Caki2 (cell line): ENCODE results near the gene EYS. TPM values are rescaled to one million over a fixed set of nuclear protein-coding genes. Genes with fewer than 3 reads are reported as not detected.
"Not testable (repeated sequence)": the region's sequence is repeated elsewhere in the genome, so short reads cannot be mapped to it uniquely, and the experiment has no call there.

Experiments used
- DNase-seq: peaks from one replicate; pipeline ENCODE4 v3.0.0-alpha.2; 2015; ENCODE audit warnings: low read depth
- in situ Hi-C: cut with HindIII; loops from 2 replicates; pipeline ENCODE4 v1.10.0; 2016; ENCODE audit warnings: low sequenced_read_pairs, low pct_unique_long_range_greater_than_20kb, mixed read lengths
- total RNA-seq: library from RNA; depleted of rRNA; stranded (reverse); fragments of >200 nt; shearing (Covaris generic); gene quantifications from 2 replicates; pipeline ENCODE4 v1.2.3, GENCODE V29; 2014; ENCODE audit warnings: low replicate concordance

Gene EYS
- total RNA-seq, 1 experiment from 2014 or later: not detected

DNA sequence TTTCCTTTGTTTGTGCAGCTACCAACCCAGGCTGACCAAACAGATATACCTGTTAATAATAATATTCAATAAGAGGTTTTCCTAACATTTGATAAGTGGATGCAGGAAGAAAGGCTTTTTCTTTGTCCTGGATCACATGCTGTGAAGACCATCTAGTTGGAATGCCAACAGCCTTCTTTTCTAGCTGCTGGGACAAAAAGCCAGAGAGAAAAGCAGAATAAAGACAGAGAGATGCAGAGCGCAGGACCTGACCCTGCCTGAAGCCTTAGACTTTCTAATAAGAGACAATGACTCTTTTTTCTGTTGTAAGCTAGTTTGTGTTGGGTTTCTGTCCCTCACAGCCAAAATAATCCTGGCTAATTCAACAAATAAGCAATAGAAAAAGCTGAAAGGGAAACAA, 1763.2 kb downstream of the EYS start:
- no peak for DNase-seq
- in situ Hi-C loops: no loop called here

- DNase-seq: no peak
- in situ Hi-C loops: no loop called here
These were observed 1765.1 kb downstream of the EYS start for GRCh38 chr6:63941747-63942470.

DNA sequence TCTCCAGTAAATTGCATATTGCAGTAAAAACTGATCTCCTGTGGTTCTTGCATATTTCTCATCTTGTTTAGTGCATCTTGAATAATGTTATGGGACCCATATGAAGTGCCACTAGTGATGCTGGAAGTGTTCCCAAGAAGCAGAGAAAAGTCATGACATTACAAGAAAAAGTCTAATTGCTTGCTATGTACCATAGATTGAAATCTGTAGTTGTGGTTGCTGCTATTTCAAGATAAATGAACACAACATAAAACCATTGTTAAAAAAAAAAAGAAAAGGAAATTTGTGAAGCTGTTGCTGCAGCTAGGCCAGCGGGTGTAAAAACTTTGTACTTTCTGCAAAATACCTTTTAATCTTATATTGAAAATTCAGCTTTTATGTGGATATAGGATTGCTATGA, 1767.0 kb downstream of the EYS start:
- no peak for DNase-seq
- in situ Hi-C loops: no loop called here

DNA sequence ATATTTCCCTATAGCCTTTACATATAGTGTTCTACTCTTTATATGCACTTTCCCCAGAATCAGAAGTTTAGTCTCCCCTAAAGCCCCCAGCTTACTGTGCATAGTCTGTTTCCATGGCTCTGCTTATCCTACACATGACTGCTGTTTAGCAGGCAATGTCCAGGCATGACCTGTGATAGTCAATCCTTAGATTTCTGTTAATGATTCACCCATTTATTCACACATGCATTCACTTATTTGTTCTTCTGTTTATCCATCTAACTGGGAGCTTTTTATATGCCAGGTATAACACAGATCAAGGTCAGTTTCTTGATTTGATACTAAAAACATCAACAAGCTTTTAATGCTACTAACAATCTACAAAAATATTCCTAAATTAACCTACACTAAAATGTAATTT, 1770.6 kb downstream of the EYS start:
- peak; percentile 10 for DNase-seq
- in situ Hi-C loops: no loop called here

DNA sequence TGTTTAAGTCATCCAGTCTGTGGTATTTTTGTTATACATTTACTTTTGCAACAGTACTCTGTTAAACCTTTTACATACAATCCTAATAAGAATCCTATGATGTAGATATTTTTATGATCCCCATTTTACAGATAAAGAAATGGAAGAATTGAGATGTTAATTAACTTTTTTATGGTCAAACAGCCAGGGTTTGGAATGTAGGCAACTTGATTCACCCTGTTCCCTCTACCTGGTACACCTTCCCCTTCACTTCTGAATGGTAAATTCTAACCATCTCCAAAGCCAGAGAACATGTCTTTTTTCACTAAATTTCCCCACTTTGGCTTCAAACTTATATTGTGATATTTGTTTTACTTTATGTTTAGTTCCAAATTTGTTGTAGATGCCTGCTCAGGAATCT, 1771.3 kb downstream of the EYS start:
- in situ Hi-C loops: no loop called here
- no peak for DNase-seq

DNA sequence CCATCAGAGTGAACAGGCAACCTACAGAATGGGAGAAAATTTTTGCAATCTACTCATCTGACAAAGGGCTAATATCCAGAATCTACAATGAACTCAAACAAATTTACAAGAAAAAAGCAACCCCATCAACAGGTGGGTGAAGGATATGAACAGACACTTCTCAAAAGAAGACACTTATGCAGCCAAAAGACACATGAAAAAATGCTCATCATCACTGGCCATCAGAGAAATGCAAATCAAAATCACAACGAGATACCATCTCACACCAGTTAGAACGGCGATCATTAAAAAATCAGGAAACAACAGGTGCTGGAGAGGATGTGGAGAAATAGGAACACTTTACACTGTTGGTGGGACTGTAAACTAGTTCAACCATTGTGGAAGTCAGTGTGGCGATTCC, 1773.1 kb downstream of the EYS start:
- in situ Hi-C loops, DNase-seq: not testable (repeated sequence)

GRCh38 chr6:63930848-63931247, 1776.2 kb downstream of the EYS start:
- DNase-seq: no peak
- in situ Hi-C loops: no loop called here

GRCh38 chr6:63929111-63929510, 1777.9 kb downstream of the EYS start:
- in situ Hi-C loops: no loop called here
- DNase-seq: no peak

DNA sequence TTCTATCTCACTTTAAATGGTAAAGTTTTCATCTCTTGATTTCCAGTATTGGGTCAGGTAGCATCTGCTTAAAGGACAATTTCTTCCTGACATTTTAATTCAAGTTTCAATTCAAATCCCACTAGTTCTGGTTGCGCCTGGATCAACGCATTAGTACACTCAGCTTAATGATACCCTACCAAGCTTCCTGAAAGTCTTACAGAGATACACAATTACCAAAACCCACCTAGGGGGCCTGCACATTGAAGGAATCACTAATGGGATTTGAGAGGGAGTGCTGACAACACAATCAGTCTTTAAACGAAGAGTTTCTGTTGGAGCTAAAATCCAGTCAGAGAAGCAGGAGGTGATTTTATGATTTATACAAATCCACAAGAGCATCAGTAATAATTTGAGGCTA, 1778.4 kb downstream of the EYS start:
- no peak for DNase-seq
- in situ Hi-C loops: no loop called here

DNA sequence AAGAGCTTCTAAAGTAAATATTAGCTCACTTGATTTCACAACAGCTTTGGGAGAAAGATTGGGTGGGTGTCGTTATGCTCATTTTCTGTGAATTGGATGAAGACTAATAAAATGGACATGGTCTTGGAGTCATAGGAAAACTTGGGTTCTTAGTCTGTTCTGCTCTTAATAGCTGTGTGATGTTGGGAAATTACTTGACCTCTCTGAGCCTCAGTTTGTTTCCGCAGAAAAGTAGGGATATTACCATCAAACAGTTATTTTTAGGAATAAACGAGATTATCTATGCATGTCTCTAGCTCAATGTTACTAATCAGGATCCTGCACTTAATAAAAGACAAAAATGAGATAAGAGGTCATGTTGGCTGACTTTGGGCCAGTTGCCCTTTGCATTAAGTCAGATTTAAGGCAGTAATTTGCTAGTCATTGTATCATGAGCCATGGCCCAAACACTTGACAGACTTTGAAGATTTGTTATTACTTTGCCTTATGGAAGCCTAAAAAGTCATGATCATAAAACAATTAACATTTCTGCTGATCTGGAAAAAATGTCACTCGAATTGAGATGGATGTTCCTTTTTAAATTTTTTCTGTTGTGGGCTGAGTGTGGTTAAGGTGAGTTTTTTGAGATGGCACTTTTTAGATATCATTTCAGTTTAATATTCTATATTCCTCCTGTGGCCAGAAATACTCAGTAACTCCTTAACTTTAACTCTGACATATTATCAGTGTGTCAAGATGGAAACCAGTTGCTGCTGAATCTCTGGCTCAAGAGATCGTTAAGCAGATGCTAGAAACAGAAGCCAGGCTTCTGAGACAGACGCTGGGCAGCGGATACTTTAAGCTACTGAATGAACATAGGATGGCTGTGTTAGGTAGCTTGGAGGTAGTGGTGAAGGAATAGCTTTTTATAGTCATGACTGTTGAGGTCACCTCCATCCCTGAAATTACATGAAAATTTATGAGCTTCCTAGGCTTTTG, 1779.8 kb downstream of the EYS start:
- no peak for DNase-seq
- in situ Hi-C loops: no loop called here

DNA sequence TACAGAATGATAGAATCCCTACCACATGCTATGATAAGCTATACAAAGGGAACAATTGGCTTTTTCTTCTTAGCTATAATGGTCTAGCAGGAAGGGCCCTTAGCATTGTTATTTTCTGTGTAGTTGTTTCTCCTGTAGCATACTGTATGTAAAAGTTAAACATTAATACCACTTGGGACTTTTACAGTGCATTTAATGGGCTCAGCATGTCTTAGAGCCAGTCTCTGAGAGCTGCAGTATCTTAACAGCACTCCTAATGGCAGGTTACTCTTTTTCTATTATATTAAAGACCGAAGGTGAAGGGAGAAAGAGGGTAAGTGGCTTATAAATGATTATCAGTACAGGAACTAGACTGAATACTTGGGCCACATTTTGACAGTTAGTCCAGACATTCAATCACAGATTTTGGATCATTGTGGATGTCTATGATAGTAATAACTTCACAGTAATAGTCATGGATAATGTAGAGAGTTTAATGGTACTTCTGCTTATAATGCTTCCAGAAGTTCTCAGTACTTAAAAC, 1780.7 kb downstream of the EYS start:
- in situ Hi-C loops: no loop called here

DNA sequence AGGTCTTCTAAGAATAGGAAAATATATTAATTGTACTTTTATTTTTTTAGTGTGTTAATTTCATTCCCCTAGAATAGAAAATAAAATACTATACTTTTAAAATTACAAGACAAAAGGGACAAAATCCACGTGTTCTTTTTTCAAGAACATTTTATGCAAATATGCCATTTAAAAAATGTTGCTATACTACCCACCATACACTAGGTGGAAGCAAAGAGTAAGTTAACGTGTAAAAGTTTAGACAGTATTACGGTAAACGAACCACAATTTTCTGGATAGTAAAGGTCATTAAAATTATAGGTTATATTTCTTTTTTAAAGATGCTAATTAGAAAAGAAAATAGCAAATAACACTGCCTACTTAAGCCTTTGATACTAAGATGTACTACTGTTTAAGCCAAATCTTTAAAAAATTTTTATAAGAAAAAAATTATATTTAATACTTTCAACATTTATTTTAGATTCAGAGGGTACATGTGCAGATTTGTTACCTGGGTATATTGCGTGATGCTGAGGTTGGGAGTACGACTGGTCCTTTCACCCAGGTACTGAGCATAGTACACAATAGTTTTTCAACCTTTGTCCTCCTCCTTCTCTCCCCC, 1783.8 kb downstream of the EYS start:
- DNase-seq: no peak
- in situ Hi-C loops: no loop called here

More for the DNA sequence above, 1780.7 kb downstream of the EYS start:
- DNase-seq: no peak

- DNase-seq: no peak
- in situ Hi-C loops: no loop called here
These were observed 1787.4 kb downstream of the EYS start for GRCh38 chr6:63919556-63920110.

- no peak for DNase-seq
- in situ Hi-C loops: no loop called here
These were observed 1794.1 kb downstream of the EYS start for GRCh38 chr6:63912887-63913286.

- DNase-seq: no peak
These were observed 1796.0 kb downstream of the EYS start for GRCh38 chr6:63910863-63911551.

DNA sequence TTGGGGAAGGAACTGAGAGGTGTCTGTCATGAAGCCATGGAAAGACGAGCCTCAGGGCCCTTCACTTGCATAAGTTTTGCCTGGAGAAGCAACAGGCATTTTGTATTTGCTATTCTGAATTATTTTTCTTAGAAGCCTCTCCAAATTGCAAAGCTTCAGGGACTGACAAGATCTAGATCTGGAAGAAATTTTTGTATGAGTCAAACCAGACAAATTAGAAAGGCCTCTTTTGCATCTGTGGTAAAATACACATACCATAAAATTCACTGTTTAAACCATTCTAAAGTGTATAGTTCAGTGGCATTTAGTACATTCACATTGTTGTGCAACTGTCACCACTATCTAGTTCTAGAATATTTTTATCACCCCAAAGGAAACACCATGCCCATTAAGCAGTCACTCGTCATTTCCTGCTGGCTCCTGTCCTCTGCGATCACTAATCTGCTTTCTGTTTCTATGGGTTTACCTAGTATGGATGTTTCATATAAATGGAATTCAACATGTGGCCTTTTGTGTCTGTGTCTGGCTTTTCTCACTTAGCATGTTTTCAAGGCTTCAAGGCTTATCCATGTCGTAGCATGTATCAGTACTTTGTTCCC, 1802.3 kb downstream of the EYS start:
- DNase-seq: no peak
- in situ Hi-C loops: no loop called here

More at GRCh38 chr6:63910863-63911551, 1796.0 kb downstream of the EYS start:
- in situ Hi-C loops: no loop called here

- no peak for DNase-seq
- in situ Hi-C loops: no loop called here
These were observed 1807.5 kb downstream of the EYS start for GRCh38 chr6:63899550-63899949.

GRCh38 chr6:63897952-63898351, 1809.1 kb downstream of the EYS start:
- DNase-seq: no peak
- in situ Hi-C loops: no loop called here
